T1000 (cell line): ENCODE results near the gene H2AZ1.
"Not testable (repeated sequence)": the region's sequence is repeated elsewhere in the genome, so short reads cannot be mapped to it uniquely, and the experiment has no call there.

ENCODE experiments used
- DNase-seq: peaks from one replicate; lab custom pipeline; 2025; ENCODE audit warnings: mixed read lengths; lab: John Stamatoyannopoulos, UW

H2AZ1 gene

DNA sequence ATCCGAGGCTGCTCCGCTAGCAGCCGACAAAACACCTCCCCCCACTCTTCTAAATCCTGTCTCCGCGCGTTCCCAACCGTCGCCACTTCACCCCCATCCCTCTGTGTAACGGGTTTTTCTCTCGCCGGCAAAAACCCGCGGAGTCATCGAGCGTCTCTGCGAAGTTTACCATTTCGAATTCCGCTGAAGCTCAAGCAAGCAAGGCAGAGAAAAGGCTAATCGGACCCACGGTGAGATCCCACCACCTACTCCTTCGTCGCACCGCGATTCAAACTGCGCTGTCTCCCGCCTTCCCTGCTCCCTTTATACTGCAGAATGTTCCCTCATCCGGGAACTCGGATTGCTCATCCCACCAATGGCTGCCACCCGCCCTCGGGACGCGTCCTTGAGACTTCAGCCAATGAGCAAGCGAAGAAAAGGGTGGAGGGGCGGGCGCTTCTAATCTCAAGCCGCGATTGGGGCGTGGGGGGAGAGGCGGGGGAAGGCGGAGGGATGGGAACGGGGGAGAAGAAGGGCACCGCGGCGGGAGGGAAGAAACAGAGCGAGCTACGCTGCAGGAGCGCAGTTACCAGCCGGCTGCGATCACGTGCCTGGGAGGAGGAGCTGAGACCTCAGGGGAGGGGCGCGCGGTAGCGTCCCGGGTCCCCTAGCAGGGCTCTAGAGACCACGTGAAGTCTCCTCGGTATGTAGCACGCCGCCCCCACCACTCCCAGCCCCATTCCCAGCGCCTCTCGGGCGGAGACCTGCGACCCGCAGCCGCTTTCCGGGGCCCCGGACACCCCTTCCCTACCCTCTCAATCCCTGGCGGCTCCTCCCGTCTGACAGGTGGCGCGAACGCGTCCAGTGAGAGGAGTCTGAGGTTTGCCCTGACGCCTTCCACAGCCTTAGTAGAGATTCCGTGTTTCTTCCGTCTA, at the start of gene H2AZ1:
Gene H2AZ1, minus strand, starts transcription at position 277 of the 914 bp plus-strand sequence. Its CDS starts 105 bp downstream, at position 172.
- peak; percentile 91 for DNase-seq

- no peak for DNase-seq
Measured at GRCh38 chr4:99998062-99998867, 48.2 kb upstream of the H2AZ1 start.

DNA sequence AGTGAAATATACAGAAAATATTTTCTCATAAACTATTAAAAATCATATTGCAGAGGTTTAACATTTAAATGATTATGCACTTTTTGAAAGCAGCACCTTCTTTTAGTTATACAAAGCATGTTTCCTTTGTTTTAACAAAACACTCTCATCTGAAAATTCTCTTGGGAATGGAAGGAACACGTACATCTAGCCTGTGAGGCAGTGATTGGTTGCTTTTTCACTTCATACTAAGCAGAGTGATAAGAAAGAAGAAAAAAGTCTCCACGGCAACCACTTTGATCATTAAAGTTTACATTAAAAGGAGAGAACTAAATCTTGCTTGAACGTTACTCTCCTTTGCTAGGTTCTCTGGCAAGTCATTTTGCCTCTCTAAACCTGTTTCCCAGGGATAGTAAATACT, 41.7 kb upstream of the H2AZ1 start:
- DNase-seq, result no peak

GRCh38 chr4:99987681-99988080, 37.6 kb upstream of the H2AZ1 start:
- no peak for DNase-seq

DNA sequence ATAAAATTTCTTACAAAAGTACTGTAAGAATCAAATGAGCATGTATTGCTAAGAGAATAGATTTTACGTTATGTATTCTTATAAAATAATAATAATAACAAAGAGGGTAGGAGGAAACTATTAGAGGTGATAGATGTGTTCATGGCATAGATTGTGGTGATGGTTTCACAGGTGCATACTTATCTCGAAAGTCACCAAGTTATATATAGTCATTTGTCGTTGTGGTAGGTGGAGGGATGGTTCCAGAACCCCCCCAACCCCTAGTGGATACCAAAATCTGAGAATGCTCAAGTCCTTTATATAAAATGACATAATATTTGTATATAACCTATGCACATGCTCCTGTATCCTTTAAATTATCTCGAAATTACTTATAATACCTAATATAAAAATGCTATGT, 36.7 kb upstream of the H2AZ1 start:
- DNase-seq, result no peak

GRCh38 chr4:99983289-99983943, 33.3 kb upstream of the H2AZ1 start:
- no peak for DNase-seq

DNA sequence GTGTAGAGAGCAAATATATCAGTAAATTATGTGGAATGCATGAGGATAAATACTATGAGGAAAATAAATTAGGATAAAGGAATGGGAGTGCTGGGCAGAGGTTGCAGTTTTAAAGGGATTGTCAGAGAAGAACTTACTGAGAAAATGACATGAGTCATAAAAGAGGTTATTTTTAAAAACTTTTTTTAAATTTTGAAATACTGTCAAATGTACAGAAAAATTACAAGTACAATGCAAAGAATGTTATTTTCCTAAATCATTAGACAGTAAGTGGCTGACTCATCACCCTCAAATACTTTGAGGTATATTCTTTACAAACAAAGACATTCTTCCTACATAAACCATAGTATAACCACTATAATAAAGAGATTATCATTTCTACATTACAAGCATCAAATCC, 29.8 kb upstream of the H2AZ1 start:
- no peak for DNase-seq

GRCh38 chr4:99971453-99972111, 21.5 kb upstream of the H2AZ1 start:
- no peak for DNase-seq

DNA sequence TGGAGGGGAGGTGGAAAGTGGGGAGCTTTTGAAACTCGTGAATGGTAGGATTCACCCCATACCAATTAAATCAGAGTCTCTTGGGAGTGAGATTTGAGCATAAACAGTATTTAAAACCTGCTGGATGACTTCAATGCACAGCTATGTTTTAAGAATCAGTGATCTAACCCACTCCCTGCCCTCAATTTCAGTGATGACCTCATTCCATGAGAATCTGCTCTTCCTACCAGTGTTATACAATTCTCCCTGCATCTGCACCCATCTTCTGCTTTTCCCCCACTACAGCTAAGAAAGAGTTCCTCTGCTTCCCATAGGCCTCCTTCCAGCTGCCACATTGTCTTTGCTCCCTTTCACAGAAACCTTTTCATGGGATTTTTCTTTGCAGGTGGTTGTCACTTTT, 18.3 kb upstream of the H2AZ1 start:
- peak; percentile 14 for DNase-seq

DNA sequence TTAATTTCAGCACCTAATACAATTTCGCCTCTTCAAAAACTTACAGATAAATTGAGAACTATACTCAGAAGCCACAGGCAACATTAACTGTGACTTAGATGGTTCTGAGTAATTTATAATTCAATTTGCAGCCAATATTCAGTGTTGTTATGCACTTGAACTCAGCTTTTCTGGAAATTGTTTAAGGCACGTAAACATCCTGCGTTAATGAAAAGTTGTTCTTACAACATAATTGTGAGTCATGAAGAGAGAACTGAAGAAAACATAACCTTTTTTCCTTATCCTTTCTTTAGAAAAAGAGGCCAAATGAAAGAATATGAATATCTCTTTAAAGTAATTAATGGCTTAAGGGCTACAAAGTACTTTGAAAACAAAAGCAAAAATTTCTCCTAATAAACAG, 16.6 kb upstream of the H2AZ1 start:
- no peak for DNase-seq

GRCh38 chr4:99965674-99966350, 15.7 kb upstream of the H2AZ1 start:
- DNase-seq, result no peak

- no peak for DNase-seq
Measured at GRCh38 chr4:99965173-99965572, 15.1 kb upstream of the H2AZ1 start.

DNA sequence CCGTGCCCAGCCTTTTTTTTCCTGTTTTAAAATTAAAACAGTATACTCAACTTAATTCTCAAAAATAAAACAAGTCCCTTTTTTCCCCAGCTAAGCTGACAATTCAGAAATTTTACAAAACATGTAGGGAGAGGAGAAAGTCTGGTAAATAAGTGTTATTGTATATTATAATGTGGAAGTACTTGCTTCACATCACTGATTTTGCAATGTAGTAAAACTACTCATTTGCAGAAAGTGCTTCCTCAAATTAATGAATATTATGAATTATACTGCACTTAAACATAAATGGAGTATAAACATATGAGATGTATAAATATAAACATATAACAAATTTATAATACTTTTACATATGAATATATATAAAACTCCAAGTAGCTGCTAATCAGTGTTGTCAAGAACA, 11.6 kb upstream of the H2AZ1 start:
- DNase-seq, result no peak

DNA sequence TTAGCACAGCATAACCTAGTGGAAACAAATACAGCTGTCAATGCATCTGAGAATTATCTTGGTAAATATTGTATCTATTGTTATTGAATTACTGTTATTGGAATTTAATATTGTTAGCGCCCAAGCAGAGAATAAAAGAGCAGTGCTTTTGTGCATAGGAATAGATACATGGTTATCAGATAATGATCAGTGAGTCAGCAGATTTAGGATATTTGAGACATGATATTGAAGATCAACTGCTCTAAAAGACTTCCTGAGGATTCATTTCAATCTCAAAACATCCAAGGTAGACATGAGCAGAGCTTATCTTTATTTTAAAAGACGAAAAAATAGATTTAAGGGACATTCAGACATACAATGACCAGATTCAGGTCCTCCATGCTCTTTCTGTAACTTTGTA, 10.6 kb upstream of the H2AZ1 start:
- no peak for DNase-seq

DNA sequence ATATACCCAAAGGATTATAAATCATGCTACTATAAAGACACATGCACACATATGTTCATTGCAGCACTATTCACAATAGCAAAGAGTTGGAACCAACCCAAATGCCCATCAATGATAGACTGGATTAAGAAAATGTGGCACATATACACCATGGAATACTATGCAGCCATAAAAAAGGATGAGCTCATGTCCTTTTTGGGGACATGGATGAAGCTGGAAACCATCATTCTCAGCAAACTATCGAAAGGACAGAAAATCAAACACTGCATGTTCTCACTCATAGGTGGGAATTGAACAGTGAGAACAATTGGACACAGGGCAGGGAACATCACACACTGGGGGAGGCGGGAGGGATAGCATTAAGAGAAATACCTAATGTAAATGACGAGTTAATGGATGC, 8.1 kb upstream of the H2AZ1 start:
- DNase-seq, result not testable (repeated sequence)

DNA sequence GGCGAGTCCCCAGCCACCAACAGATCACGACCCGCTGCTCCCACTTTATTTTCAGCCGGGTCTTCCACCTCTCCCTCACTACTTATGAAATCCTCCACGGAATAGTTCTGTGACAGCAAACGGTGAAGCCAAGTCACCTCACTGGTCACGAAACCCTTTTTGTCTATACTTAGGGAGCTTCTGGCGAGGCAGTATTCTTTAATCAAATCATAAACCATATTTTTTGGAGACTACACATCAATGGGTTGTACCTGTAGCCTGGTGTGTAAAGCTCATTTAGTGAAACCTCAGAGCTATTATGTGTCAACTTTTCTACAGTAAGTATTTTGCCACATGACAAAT, 809 bp upstream of the H2AZ1 start:
- no peak for DNase-seq

DNA sequence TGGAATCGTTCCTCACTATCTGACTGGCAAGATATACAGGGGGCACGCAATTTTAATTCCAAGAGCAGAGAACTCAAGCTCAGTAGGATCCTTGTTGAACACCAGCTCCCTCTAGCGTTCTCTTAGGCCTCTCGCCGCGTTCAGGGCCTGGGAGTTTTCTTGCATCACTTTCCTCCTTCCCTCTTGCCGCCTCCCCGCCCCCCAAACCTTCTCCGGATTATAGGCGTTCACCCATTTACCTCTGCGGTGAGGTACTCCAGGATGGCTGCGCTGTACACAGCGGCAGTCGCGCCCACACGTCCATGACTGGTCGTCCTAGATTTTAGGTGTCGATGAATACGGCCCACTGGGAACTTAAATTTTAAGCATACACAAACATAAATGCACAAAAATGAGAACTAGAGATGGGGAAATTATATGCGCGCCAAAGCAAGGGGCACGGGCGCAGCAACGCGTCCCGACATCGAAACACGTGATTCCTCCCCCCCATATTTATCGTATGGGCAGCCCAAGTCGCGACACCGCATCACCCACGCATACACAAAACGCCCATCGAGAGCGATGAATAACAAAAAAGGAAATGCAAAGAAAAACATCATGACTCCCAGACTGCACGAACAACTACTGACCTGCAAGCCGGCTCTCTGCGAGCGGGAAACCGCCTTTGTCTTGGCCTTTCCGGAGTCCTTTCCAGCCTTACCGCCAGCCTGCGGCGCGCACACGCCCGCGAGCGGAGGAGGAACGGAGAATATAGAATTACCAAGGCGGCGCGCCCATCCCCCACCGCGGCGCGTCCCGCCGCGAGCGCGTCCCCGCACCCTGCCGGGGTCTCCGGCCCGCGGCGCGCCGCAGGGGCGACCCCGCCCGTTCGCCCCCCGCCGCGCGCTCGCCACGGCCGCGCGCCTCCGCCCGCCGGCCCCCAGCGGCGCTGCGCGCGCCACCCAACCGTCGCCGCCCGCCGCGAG, 759 bp downstream of the H2AZ1 start:
- DNase-seq, result peak; percentile 54

- no peak for DNase-seq
Measured at GRCh38 chr4:99947608-99948007, 2.5 kb downstream of the H2AZ1 start.

DNA sequence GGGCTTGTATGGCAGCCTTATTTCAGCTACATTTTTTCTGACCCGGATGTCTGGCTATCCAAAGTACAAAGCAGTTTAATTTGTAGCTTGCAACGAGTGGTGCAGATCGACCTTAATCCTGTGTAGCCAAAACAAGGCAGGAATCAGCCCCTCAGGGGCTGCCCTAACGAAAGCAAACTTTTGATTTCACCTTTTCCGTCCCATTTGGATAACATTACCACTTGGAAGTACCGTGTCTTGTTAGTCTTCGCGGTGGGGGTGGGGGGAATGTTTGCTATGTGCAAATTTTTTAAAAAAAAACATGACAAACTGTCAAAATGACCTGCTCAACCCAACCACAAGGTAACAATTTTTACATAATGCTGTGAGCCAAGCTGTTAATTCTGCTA, 2.9 kb downstream of the H2AZ1 start:
- DNase-seq, result no peak
